ENCODE data around the gene KIAA1328.

Gene KIAA1328

DNA sequence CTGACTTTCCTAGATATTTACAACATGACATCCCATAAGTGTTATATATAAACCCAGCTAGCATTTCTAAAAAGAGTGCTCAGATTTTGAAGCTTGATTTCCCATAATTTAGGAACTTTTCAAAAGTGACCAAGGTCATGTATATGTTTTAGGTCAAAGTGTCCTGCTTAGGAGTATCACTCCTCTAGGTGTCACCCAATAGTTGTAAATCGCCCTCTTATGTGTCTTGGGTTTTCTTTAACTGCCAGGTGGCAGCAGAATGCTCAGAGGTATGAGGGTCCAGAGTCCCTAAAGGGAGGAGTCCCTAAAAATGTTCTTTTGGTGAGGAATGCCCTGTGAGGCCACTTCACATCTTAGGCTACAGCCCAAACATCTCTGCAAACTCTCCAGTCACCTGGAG lies 378.4 kb downstream of the KIAA1328 start:
- Histone ChIP-seq H3F3A (ENCODE audit: insufficient read depth) (no peaks in the 10 kb centered on the region), H3K79me2 (ENCODE audit: insufficient read depth, low read length) (no peaks in the 10 kb centered on the region), H4K20me1 (ENCODE audit: low read depth, low read length) (no peaks in the 10 kb centered on the region), H3K4me2 (ENCODE audit: low read depth, low read length, poor library complexity, severe bottlenecking) (no peak overlapping the region), H3K4me3 (ENCODE audit: insufficient read depth, low read length, poor library complexity, severe bottlenecking) (no peak overlapping the region), H3K9me2 (replicated peaks; ENCODE audit: insufficient read depth, low read length) (no peaks in the 10 kb centered on the region), H3K9ac (ENCODE audit: low read length) (no peak overlapping the region), H3K27ac (ENCODE audit: low read depth, low read length) (no peak overlapping the region), H3K9me3 (ENCODE audit: insufficient read depth, low read length) (peaks cover 4% of the 10 kb centered on the region; the same call in 1 of the 2 replicates), H3K27me3 (ENCODE audit: low read length) (no peaks in the 10 kb centered on the region), H2AFZ (ENCODE audit: low read depth, low read length, severe bottlenecking) (no peak overlapping the region), H3K36me3 (ENCODE audit: low read length) (no peaks in the 10 kb centered on the region; the same call in 1 of the 2 replicates)
- TF ChIP-seq, protein P1, sequence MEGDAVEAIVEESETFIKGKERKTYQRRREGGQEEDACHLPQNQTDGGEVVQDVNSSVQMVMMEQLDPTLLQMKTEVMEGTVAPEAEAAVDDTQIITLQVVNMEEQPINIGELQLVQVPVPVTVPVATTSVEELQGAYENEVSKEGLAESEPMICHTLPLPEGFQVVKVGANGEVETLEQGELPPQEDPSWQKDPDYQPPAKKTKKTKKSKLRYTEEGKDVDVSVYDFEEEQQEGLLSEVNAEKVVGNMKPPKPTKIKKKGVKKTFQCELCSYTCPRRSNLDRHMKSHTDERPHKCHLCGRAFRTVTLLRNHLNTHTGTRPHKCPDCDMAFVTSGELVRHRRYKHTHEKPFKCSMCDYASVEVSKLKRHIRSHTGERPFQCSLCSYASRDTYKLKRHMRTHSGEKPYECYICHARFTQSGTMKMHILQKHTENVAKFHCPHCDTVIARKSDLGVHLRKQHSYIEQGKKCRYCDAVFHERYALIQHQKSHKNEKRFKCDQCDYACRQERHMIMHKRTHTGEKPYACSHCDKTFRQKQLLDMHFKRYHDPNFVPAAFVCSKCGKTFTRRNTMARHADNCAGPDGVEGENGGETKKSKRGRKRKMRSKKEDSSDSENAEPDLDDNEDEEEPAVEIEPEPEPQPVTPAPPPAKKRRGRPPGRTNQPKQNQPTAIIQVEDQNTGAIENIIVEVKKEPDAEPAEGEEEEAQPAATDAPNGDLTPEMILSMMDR (IDR thresholded peaks at IDR 0.05; ENCODE audit: insufficient read depth, low read length, poor library complexity, severe bottlenecking) = no peak
- TF ChIP-seq EZH2phosphoT487 (conservative IDR thresholded peaks at IDR 0.05; ENCODE audit: low read length) = no peak

DNA sequence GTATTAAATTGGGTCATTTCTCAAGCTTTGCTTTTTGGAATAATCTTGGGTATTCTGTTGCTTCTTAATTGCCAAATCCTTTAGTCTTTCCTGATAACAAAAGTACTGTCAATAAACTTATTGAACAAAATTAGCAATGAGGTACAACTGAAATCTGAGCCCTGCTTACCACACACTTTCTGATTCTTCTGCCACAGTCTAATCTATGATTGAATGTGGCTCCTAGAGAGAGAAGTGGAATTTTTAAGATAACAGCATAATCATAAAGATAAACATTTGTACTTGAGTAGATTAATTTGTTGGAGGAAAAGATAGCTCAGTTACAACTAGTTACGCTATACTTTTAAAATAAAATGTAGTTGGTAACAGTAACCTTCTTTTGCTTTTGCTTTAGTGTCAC lies 381.9 kb downstream of the KIAA1328 start:
- H2AFZ ChIP-seq (ENCODE audit: low read depth, low read length, severe bottlenecking) = no peak overlapping the region
- H3K9me2 ChIP-seq (replicated peaks; ENCODE audit: insufficient read depth, low read length) = no peaks in the 10 kb centered on the region
- no peaks in the 10 kb centered on the region for H3K36me3 ChIP-seq (ENCODE audit: low read length)
- no peaks in the 10 kb centered on the region for H3K27me3 ChIP-seq (ENCODE audit: low read length)
- H3K9me3 ChIP-seq (ENCODE audit: insufficient read depth, low read length) = no peaks in the 10 kb centered on the region
- no peak overlapping the region for H3K4me3 ChIP-seq (ENCODE audit: insufficient read depth, low read length, poor library complexity, severe bottlenecking)
- TF ChIP-seq EZH2phosphoT487 (conservative IDR thresholded peaks at IDR 0.05; ENCODE audit: low read length) = no peak
- TF ChIP-seq, protein P1 (IDR thresholded peaks at IDR 0.05; ENCODE audit: insufficient read depth, low read length, poor library complexity, severe bottlenecking) = no peak
- no peak overlapping the region for H3K27ac ChIP-seq (ENCODE audit: low read depth, low read length)
- H3K79me2 ChIP-seq (ENCODE audit: insufficient read depth, low read length) = no peaks in the 10 kb centered on the region
- no peak overlapping the region for H3K4me2 ChIP-seq (ENCODE audit: low read depth, low read length, poor library complexity, severe bottlenecking)
- H4K20me1 ChIP-seq (ENCODE audit: low read depth, low read length) = no peaks in the 10 kb centered on the region
- no peak overlapping the region for H3K9ac ChIP-seq (ENCODE audit: low read length)
- no peaks in the 10 kb centered on the region for H3F3A ChIP-seq (ENCODE audit: insufficient read depth)

DNA sequence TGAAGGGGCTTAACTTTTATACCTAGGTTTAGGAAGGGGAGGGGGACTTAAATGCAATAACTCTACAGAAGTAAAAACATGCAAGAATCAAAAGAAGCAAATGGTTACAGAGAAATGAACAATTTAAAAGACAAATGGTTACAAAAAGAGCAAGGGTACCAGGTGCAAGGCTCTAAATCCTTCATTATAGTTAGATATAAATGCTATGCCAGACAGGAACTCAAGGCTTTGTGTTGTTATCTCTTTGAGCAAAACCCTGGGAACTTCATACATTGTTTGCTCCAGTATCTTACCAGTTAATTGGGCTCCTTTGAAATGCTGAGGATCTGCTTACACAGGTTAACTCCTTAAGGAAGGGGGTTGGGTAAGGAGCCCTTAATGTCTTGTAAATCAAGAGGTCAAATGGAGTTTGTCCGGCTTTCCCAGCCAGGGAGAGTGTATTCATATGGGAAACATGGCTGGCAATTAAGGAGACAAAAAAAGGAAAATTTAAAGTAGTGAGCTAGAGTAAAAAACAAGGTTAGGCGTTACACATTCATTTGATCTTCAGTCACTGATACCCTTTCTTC lies 389.2 kb downstream of the KIAA1328 start:
- Histone ChIP-seq H3F3A (ENCODE audit: insufficient read depth) (no peaks in the 10 kb centered on the region), H3K4me2 (ENCODE audit: low read depth, low read length, poor library complexity, severe bottlenecking) (no peak overlapping the region), H2AFZ (ENCODE audit: low read depth, low read length, severe bottlenecking) (no peak overlapping the region), H3K36me3 (ENCODE audit: low read length) (no peaks in the 10 kb centered on the region), H3K27ac (ENCODE audit: low read depth, low read length) (no peak overlapping the region), H3K9ac (ENCODE audit: low read length) (no peak overlapping the region), H3K9me3 (ENCODE audit: insufficient read depth, low read length) (no peaks in the 10 kb centered on the region), H3K79me2 (ENCODE audit: insufficient read depth, low read length) (no peaks in the 10 kb centered on the region), H4K20me1 (ENCODE audit: low read depth, low read length) (no peaks in the 10 kb centered on the region), H3K4me3 (ENCODE audit: insufficient read depth, low read length, poor library complexity, severe bottlenecking) (no peak overlapping the region), H3K9me2 (replicated peaks; ENCODE audit: insufficient read depth, low read length) (no peaks in the 10 kb centered on the region), H3K27me3 (ENCODE audit: low read length) (no peaks in the 10 kb centered on the region)
- TF ChIP-seq, protein P1 (IDR thresholded peaks at IDR 0.05; ENCODE audit: insufficient read depth, low read length, poor library complexity, severe bottlenecking) = no peak
- TF ChIP-seq EZH2phosphoT487 (conservative IDR thresholded peaks at IDR 0.05; ENCODE audit: low read length) = no peak
